Mesendoderm (in vitro differentiated cells): ENCODE measurements around the gene ADORA1.
A peak's percentile ranks its signal among the peaks of the same experiment; 100 is the strongest.

Experiments used
- DNase-seq: peaks from one replicate; pipeline ENCODE4 v3.0.0; 2013
- H2AK5ac ChIP-seq: 2 replicates; pipeline ENCODE4 v1.6.1; 2013; ENCODE audit warnings: low read length, inconsistent platforms
- H2BK120ac ChIP-seq: 2 replicates; pipeline ENCODE4 v1.6.1; 2013; ENCODE audit warnings: low read depth, mild to moderate bottlenecking, low read length, moderate library complexity, mixed read lengths
- H2BK15ac ChIP-seq: replicated peaks from 2 replicates; pipeline ENCODE4 v1.6.1; 2013; ENCODE audit warnings: low read depth, mild to moderate bottlenecking, moderate library complexity
- H2BK5ac ChIP-seq: 2 replicates; pipeline ENCODE4 v1.6.1; 2013; ENCODE audit warnings: low read length, inconsistent platforms
- H3K18ac ChIP-seq: 2 replicates; pipeline ENCODE4 v1.6.1; 2013; ENCODE audit warnings: mild to moderate bottlenecking, low read length, mixed read lengths
- H3K23ac ChIP-seq: one replicate; pipeline ENCODE4 v1.6.1; 2013; ENCODE audit warnings: low read length
- H3K27ac ChIP-seq: 2 replicates; pipeline ENCODE4 v1.5.1; 2013; ENCODE audit warnings: low read depth, mild to moderate bottlenecking, inconsistent platforms, low read length, moderate library complexity
- H3K27me3 ChIP-seq: 2 replicates; pipeline ENCODE4 v1.6.1; 2013; ENCODE audit warnings: low read length, control low read depth, mild to moderate bottlenecking, inconsistent platforms; ENCODE audit not compliant: insufficient read depth, poor library complexity
- H3K36me3 ChIP-seq: 2 replicates; pipeline ENCODE4 v1.6.1; 2013; ENCODE audit warnings: low read length, inconsistent platforms; ENCODE audit not compliant: control insufficient read depth, insufficient read depth
- H3K4ac ChIP-seq: one replicate; pipeline ENCODE4 v1.6.1; 2013; ENCODE audit warnings: low read depth, mild to moderate bottlenecking, low read length, moderate library complexity
- H3K4me1 ChIP-seq: 2 replicates; pipeline ENCODE4 v1.6.1; 2013; ENCODE audit warnings: low read depth, low read length, inconsistent platforms; ENCODE audit not compliant: control insufficient read depth
- H3K4me2 ChIP-seq: 2 replicates; pipeline ENCODE4 v1.6.1; 2013; ENCODE audit warnings: low read length
- H3K4me3 ChIP-seq: 2 replicates; pipeline ENCODE4 v1.5.1; 2013; ENCODE audit warnings: mild to moderate bottlenecking, low read length
- H3K56ac ChIP-seq: one replicate; pipeline ENCODE4 v1.6.1; 2013; ENCODE audit warnings: low read length
- H3K79me1 ChIP-seq: 2 replicates; pipeline ENCODE4 v1.6.1; 2013; ENCODE audit warnings: low read length, inconsistent platforms
- H3K79me2 ChIP-seq: 2 replicates; pipeline ENCODE4 v1.6.1; 2013; ENCODE audit warnings: mild to moderate bottlenecking, low read length; ENCODE audit not compliant: control insufficient read depth, insufficient read depth
- H3K9ac ChIP-seq: 2 replicates; pipeline ENCODE4 v1.6.1; 2013; ENCODE audit warnings: low read length, inconsistent platforms
- H4K5ac ChIP-seq: one replicate; pipeline ENCODE4 v1.6.1; 2013; ENCODE audit warnings: low read length
- H4K8ac ChIP-seq: one replicate; pipeline ENCODE4 v1.6.1; 2013; ENCODE audit warnings: low read depth, mild to moderate bottlenecking, control low read depth, low read length, moderate library complexity
- WGBS: extraction: QIAGEN DNeasy Blood & Tissue Kit; methylation state at CpG from one replicate; pipeline ENCODE4 v1.1.7; 2013; ENCODE audit warnings: low lambda C conversion rate, missing lambda C conversion rate; ENCODE audit not compliant: insufficient coverage; ENCODE audit errors: extremely low coverage; 5-methylcytosine and 5-hydroxymethylcytosine counted together

The ADORA1 gene

GRCh38 chr1:203135636-203136305, 8.2 kb downstream of the ADORA1 start:
- Histone ChIP-seq H3K79me1 (peaks cover 3% of the 10 kb centered on the region), H4K5ac (no peak overlapping the region), H3K4me3 (no peak overlapping the region), H3K79me2 (no peaks in the 10 kb centered on the region), H3K9ac (no peak overlapping the region), H3K36me3 (no peaks in the 10 kb centered on the region), H3K56ac (no peak overlapping the region), H2BK15ac (no peak overlapping the region), H2BK5ac (no peak overlapping the region), H3K4ac (no peak overlapping the region), H3K4me2 (no peak overlapping the region), H3K18ac (no peak overlapping the region), H3K23ac (no peak overlapping the region), H3K27ac (no peak overlapping the region), H2AK5ac (no peak overlapping the region), H3K27me3 (no peaks in the 10 kb centered on the region), H4K8ac (no peak overlapping the region), H2BK120ac (no peak overlapping the region), H3K4me1 (peaks cover 13% of the 10 kb centered on the region)
- WGBS: no CpG with 5 or more reads among the region's 8 CpGs
- DNase-seq: peak; percentile 44

- Histone ChIP-seq H3K4ac (no peak overlapping the region), H3K27ac (no peak overlapping the region), H3K4me2 (no peak overlapping the region), H3K36me3 (no peaks in the 10 kb centered on the region), H3K4me3 (no peak overlapping the region), H4K5ac (no peak overlapping the region), H2BK120ac (no peak overlapping the region), H3K18ac (no peak overlapping the region), H2BK15ac (no peak overlapping the region), H3K9ac (no peak overlapping the region), H3K23ac (no peak overlapping the region), H4K8ac (no peak overlapping the region), H3K79me2 (no peaks in the 10 kb centered on the region), H3K56ac (no peak overlapping the region), H3K4me1 (peaks cover 16% of the 10 kb centered on the region), H2BK5ac (no peak overlapping the region), H3K79me1 (peaks cover 3% of the 10 kb centered on the region), H3K27me3 (no peaks in the 10 kb centered on the region), H2AK5ac (no peak overlapping the region)
- WGBS: no CpG with 5 or more reads among the region's 1 CpG
- peak; percentile 44 for DNase-seq
Measured at GRCh38 chr1:203136409-203137042, 9.0 kb downstream of the ADORA1 start.

- Histone ChIP-seq H3K4me1 (peaks cover 18% of the 10 kb centered on the region), H3K23ac (no peak overlapping the region), H3K9ac (no peak overlapping the region), H3K27ac (no peak overlapping the region), H3K4ac (no peak overlapping the region), H3K79me2 (no peaks in the 10 kb centered on the region), H3K4me3 (no peak overlapping the region), H3K4me2 (no peak overlapping the region), H2AK5ac (no peak overlapping the region), H3K36me3 (no peaks in the 10 kb centered on the region), H4K8ac (no peak overlapping the region), H3K18ac (no peak overlapping the region), H2BK120ac (no peak overlapping the region), H2BK5ac (no peak overlapping the region), H4K5ac (no peak overlapping the region), H3K56ac (no peak overlapping the region), H2BK15ac (no peak overlapping the region), H3K79me1 (peaks cover 5% of the 10 kb centered on the region), H3K27me3 (no peaks in the 10 kb centered on the region)
- no CpG with 5 or more reads among the region's 4 CpGs for WGBS
- no peak for DNase-seq
Measured at GRCh38 chr1:203137324-203137723, 9.8 kb downstream of the ADORA1 start.

GRCh38 chr1:203138066-203138465, 10.5 kb downstream of the ADORA1 start:
- no peak overlapping the region for H3K56ac ChIP-seq
- no peak overlapping the region for H3K27ac ChIP-seq
- H3K23ac ChIP-seq: no peak overlapping the region
- H2BK120ac ChIP-seq: no peak overlapping the region
- H2BK15ac ChIP-seq: no peak overlapping the region
- no peak overlapping the region for H2BK5ac ChIP-seq
- no peak overlapping the region for H3K18ac ChIP-seq
- H4K8ac ChIP-seq: no peak overlapping the region
- H3K79me2 ChIP-seq: no peaks in the 10 kb centered on the region
- no peak overlapping the region for H3K4me3 ChIP-seq
- H3K36me3 ChIP-seq: no peaks in the 10 kb centered on the region
- H4K5ac ChIP-seq: no peak overlapping the region
- H3K4me2 ChIP-seq: no peak overlapping the region
- no CpG with 5 or more reads among the region's 3 CpGs for WGBS
- H3K27me3 ChIP-seq: no peaks in the 10 kb centered on the region
- peaks cover 5% of the 10 kb centered on the region for H3K79me1 ChIP-seq
- H3K4me1 ChIP-seq: peaks cover 22% of the 10 kb centered on the region
- peak overlapping the region; percentile 16 for H2AK5ac ChIP-seq
- H3K4ac ChIP-seq: no peak overlapping the region
- DNase-seq: no peak
- H3K9ac ChIP-seq: no peak overlapping the region

- H3K9ac ChIP-seq: no peak overlapping the region
- H3K4ac ChIP-seq: no peak overlapping the region
Measured at GRCh38 chr1:203139976-203140475, 12.5 kb downstream of the ADORA1 start.

More at GRCh38 chr1:203139976-203140475, 12.5 kb downstream of the ADORA1 start:
- Histone ChIP-seq H3K27ac (peak overlapping the region; percentile 6), H3K23ac (no peak overlapping the region), H3K79me2 (no peaks in the 10 kb centered on the region), H4K8ac (no peak overlapping the region), H3K36me3 (no peaks in the 10 kb centered on the region), H3K27me3 (no peaks in the 10 kb centered on the region), H2BK120ac (no peak overlapping the region), H3K4me3 (no peak overlapping the region), H3K4me2 (no peak overlapping the region), H3K56ac (peak overlapping the region; percentile 56), H3K79me1 (peaks cover 5% of the 10 kb centered on the region), H2AK5ac (no peak overlapping the region), H4K5ac (no peak overlapping the region), H3K4me1 (peaks cover 15% of the 10 kb centered on the region), H2BK5ac (no peak overlapping the region), H2BK15ac (no peak overlapping the region), H3K18ac (peak overlapping the region; percentile 21)
- DNase-seq: no peak
- WGBS: no CpG with 5 or more reads among the region's 8 CpGs
